ENCODE data around the gene SULT6B1. TPM values are rescaled to one million over a fixed set of nuclear protein-coding genes. Genes with fewer than 3 reads are reported as not detected.

Gene SULT6B1
- total RNA-seq, 1 experiment from 2014 or later: not detected

DNA sequence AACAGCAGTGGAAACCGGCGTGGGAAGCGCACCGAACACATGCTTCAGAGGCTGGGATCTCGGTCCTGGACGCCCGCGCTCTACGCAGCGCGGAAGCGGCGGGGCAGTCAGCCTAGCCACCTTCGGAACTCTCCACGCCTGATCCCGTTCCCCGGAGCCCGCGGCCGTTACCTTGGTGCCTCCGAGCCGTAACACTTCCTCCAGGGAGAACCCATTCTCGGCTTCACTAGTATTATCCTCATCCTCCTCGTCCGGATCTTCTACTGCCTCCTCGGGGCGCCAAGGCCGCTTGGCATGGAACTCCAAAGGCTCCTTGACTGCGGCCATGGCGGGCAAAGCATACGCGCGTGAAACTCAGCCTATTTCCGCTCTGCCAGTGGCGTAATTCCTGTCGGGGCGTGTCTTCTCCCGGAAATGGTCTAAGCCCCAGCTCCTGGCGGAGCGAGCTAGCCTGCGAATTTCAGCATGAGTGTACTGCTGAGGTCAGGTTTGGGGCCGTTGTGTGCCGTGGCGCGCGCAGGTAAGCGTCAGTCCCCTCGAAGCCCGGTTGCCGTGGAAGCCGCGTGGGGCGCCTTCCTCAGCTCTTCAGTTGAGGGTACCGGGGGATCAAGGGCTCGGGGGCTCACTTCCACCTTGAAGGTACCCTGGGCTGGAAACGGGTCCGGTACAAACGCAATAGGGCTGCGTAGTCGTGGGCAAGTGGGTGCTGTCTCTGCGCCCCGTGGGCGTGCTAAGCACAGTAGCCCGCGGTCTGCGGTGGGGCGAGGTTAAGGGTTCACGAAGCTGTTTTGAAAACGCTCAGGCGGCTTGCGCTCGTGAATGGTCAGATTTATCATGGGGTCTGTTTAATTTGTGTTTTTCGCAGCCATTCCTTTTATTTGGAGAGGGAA is 43.0 kb upstream of the SULT6B1 start, which contains the start of the genes CEBPZ and NDUFAF7:
Gene CEBPZ (minus strand): TSS at position 356 of the 890 bp plus-strand sequence. CDS start 29 bp downstream, at position 327.
Gene NDUFAF7 (plus strand): TSS at position 418 of the 890 bp plus-strand sequence. CDS start 48 bp downstream, at position 466.
- POLR2A ChIA-PET (ENCODE audit: unreplicated experiment): interaction anchor here (0.7 kb wide), 1 partner anchor 10 kb away, joined by 4 read pairs; no protein-coding TSS in a partner anchor
- peak within 1 kb of the TSS; percentile 99 for H2AFZ ChIP-seq
- CTCF ChIA-PET: no interaction called here
- BruUV-seq (replicated peaks): TSS peak; percentile 60
- H3K9me2 ChIP-seq (ENCODE audit: insufficient read depth): no peaks in the 10 kb centered on the region
- peaks cover 20% of the 10 kb centered on the region; the same call in 1 of the 2 replicates for H3K36me3 ChIP-seq (ENCODE audit: low read depth)
- H3F3A ChIP-seq (ENCODE audit: insufficient read depth, low read depth): peaks cover 4% of the 10 kb centered on the region; the same call in 1 of the 2 replicates
- intact Hi-C loops (cut with micrococcal nuclease; ENCODE audit: unreplicated experiment): loop anchor here (5.0 kb wide), 1 partner anchor 74 kb away; the partner anchor contains the start of gene EIF2AK2
- TF ChIP-seq, protein P1, sequence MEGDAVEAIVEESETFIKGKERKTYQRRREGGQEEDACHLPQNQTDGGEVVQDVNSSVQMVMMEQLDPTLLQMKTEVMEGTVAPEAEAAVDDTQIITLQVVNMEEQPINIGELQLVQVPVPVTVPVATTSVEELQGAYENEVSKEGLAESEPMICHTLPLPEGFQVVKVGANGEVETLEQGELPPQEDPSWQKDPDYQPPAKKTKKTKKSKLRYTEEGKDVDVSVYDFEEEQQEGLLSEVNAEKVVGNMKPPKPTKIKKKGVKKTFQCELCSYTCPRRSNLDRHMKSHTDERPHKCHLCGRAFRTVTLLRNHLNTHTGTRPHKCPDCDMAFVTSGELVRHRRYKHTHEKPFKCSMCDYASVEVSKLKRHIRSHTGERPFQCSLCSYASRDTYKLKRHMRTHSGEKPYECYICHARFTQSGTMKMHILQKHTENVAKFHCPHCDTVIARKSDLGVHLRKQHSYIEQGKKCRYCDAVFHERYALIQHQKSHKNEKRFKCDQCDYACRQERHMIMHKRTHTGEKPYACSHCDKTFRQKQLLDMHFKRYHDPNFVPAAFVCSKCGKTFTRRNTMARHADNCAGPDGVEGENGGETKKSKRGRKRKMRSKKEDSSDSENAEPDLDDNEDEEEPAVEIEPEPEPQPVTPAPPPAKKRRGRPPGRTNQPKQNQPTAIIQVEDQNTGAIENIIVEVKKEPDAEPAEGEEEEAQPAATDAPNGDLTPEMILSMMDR (conservative IDR thresholded peaks at IDR 0.05): no peak
- no peak for TF ChIP-seq EZH2 (IDR thresholded peaks at IDR 0.05; ENCODE audit: low read depth)
- H3K4me3 ChIP-seq: peak within 1 kb of the TSS; percentile 88
- H3K27me3 ChIP-seq (ENCODE audit: insufficient read depth, low read depth): no peaks in the 10 kb centered on the region
- H3K9me3 ChIP-seq (ENCODE audit: insufficient read depth, low read depth): no peaks in the 10 kb centered on the region
- H3K27ac ChIP-seq: peak within 1 kb of the TSS; percentile 67
- H3K4me2 ChIP-seq: peak within 1 kb of the TSS; percentile 96
- DNase-seq: peak; percentile 83 to 95
- peaks cover 88% of the 10 kb centered on the region for H3K79me2 ChIP-seq (ENCODE audit: low read depth)
- peaks cover 8% of the 10 kb centered on the region; the same call in 1 of the 2 replicates for H4K20me1 ChIP-seq (ENCODE audit: insufficient read depth)
- peaks cover 26% of the 10 kb centered on the region for H3K4me1 ChIP-seq (replicated peaks; ENCODE audit: insufficient read depth)

DNA sequence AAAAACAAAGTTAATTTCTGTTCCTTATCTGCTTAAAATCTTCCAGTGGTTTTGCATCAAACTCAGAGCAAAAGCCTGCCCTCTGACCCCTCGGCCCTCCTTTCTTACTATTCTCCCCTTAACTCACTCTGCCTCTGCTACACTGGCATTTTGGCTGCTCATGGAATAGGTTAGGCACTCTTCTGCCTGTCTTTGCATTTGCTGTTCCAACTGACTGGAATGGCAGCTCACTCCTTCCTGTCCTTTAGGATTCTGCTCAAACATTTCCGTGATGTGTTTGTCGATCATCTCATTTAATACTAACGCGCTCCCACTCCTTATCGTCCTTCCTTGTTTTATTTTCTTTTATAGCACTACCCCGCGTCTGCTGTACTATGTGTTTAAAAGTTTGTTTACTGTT is 42.1 kb upstream of the SULT6B1 start:
- no peaks in the 10 kb centered on the region for H3K27me3 ChIP-seq (ENCODE audit: insufficient read depth, low read depth)
- peak overlapping the region; percentile 96 for H3K4me2 ChIP-seq
- no TSS peak for BruUV-seq (replicated peaks)
- no peaks in the 10 kb centered on the region for H3K9me2 ChIP-seq (ENCODE audit: insufficient read depth)
- CTCF ChIA-PET: no interaction called here
- peaks cover 13% of the 10 kb centered on the region; the same call in 1 of the 2 replicates for H4K20me1 ChIP-seq (ENCODE audit: insufficient read depth)
- no peak for DNase-seq
- peaks cover 20% of the 10 kb centered on the region; the same call in 1 of the 2 replicates for H3K36me3 ChIP-seq (ENCODE audit: low read depth)
- H3K79me2 ChIP-seq (ENCODE audit: low read depth): peaks cover 93% of the 10 kb centered on the region
- H3K4me3 ChIP-seq: peak overlapping the region; percentile 88
- H3K9me3 ChIP-seq (ENCODE audit: insufficient read depth, low read depth): no peaks in the 10 kb centered on the region
- POLR2A ChIA-PET (ENCODE audit: unreplicated experiment): no interaction called here
- H2AFZ ChIP-seq: peak overlapping the region; percentile 99
- intact Hi-C loops (cut with micrococcal nuclease; ENCODE audit: unreplicated experiment): loop anchor here (5.0 kb wide), 1 partner anchor 73 kb away; the partner anchor contains the start of gene EIF2AK2
- TF ChIP-seq, protein P1 (conservative IDR thresholded peaks at IDR 0.05): no peak
- TF ChIP-seq EZH2 (IDR thresholded peaks at IDR 0.05; ENCODE audit: low read depth): no peak
- peaks cover 26% of the 10 kb centered on the region for H3K4me1 ChIP-seq (replicated peaks; ENCODE audit: insufficient read depth)
- peaks cover 4% of the 10 kb centered on the region; the same call in 1 of the 2 replicates for H3F3A ChIP-seq (ENCODE audit: insufficient read depth, low read depth)
- H3K27ac ChIP-seq: peak overlapping the region; percentile 67; the same call in 1 of the 2 replicates

DNA sequence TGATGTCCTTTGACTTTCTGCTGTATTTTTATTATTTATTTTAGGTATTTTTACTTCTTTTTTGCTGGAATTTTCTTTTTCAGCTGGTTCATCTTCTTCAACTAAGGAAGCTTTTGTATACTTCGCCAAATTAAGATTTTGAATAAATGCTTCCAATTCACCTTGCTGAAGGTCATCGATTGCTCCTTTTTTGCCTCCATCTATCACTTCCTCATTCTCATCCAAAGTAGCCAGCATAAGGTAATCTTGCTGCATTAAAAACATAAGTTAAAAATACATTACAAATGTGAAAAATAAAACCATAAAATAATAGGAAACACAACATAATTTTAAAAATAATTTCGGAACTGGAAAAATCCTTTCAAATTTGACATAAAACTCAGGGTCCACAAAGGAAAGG is 40.3 kb upstream of the SULT6B1 start:
- Histone ChIP-seq H4K20me1 (ENCODE audit: insufficient read depth) (peaks cover 26% of the 10 kb centered on the region), H3K4me1 (replicated peaks; ENCODE audit: insufficient read depth) (peaks cover 26% of the 10 kb centered on the region), H3F3A (ENCODE audit: insufficient read depth, low read depth) (peaks cover 4% of the 10 kb centered on the region; the same call in 1 of the 2 replicates), H3K36me3 (ENCODE audit: low read depth) (peaks cover 20% of the 10 kb centered on the region; the same call in 1 of the 2 replicates), H3K27me3 (ENCODE audit: insufficient read depth, low read depth) (no peaks in the 10 kb centered on the region), H3K4me3 (no peak overlapping the region), H3K79me2 (ENCODE audit: low read depth) (peaks cover 91% of the 10 kb centered on the region), H3K9me3 (ENCODE audit: insufficient read depth, low read depth) (no peaks in the 10 kb centered on the region), H2AFZ (no peak overlapping the region), H3K9me2 (ENCODE audit: insufficient read depth) (no peaks in the 10 kb centered on the region), H3K27ac (no peak overlapping the region), H3K4me2 (peak overlapping the region; percentile 96; the same call in 1 of the 2 replicates)
- CTCF ChIA-PET: no interaction called here
- BruUV-seq (replicated peaks): no TSS peak
- POLR2A ChIA-PET (ENCODE audit: unreplicated experiment): no interaction called here
- no peak for DNase-seq
- intact Hi-C loops (cut with micrococcal nuclease; ENCODE audit: unreplicated experiment): no loop called here
- TF ChIP-seq EZH2 (IDR thresholded peaks at IDR 0.05; ENCODE audit: low read depth): no peak
- TF ChIP-seq, protein P1 (conservative IDR thresholded peaks at IDR 0.05): no peak

All from PC-9 (cell line).